IMR-90 (cell line): ENCODE measurements around the gene ATXN3. TPM values are rescaled to one million over a fixed set of nuclear protein-coding genes. Genes with fewer than 3 reads are reported as not detected.

ENCODE experiments used
- ATAC-seq: fragments of 200-7000 bp; cut with Tn5 transposase; 2 replicates; pipeline ENCODE4 v1.9.1; 2020; ENCODE audit warnings: low read depth, mild to moderate bottlenecking, moderate library complexity
- BruUV-seq: library from RNA; stranded (reverse); fragments of 400-500 nt; replicated peaks from 2 replicates; lab custom pipeline; 2021; lab: Mats Ljungman, UMichigan
- CTCF ChIA-PET: fragments of 300-600 bp; formaldehyde crosslinking; extraction: SDS; loops from one replicate; lab custom pipeline; 2021; ENCODE audit warnings: antibody characterized with exemption; lab: Yijun Ruan, JAX
- POLR2A ChIA-PET: fragments of 300-600 bp; sonication (Branson Sonifier 250); formaldehyde crosslinking; loops from one replicate; lab custom pipeline; 2022; ENCODE audit warnings: antibody characterized with exemption; ENCODE audit not compliant: unreplicated experiment; lab: Charles Lee
- DNase-seq: peaks from one replicate; pipeline ENCODE4 v3.0.0; 2013
- H2AFZ ChIP-seq: replicated peaks from 2 replicates; pipeline ENCODE3; 2013; ENCODE audit warnings: low read length, mild to moderate bottlenecking; ENCODE audit not compliant: poor library complexity
- H2AK5ac ChIP-seq: 2 replicates; pipeline ENCODE4 v1.6.1; 2013; ENCODE audit warnings: low read depth, low read length, inconsistent platforms
- H2AK9ac ChIP-seq: replicated peaks from 2 replicates; pipeline ENCODE3; 2013; ENCODE audit warnings: mild to moderate bottlenecking, low read depth, low read length, moderate library complexity; ENCODE audit not compliant: poor library complexity
- H2BK120ac ChIP-seq: 2 replicates; pipeline ENCODE4 v1.6.1; 2013; ENCODE audit warnings: low read depth, low read length, inconsistent platforms
- H2BK15ac ChIP-seq: 3 replicates; pipeline ENCODE4 v1.6.1; 2013; ENCODE audit warnings: low read depth, low read length, inconsistent platforms
- H2BK20ac ChIP-seq: 2 replicates; pipeline ENCODE4 v1.6.1; 2013; ENCODE audit warnings: low read depth, mild to moderate bottlenecking, inconsistent platforms, low read length, moderate library complexity
- H2BK5ac ChIP-seq: 2 replicates; pipeline ENCODE4 v1.6.1; 2013; ENCODE audit warnings: mild to moderate bottlenecking, low read depth, low read length, inconsistent platforms; ENCODE audit not compliant: poor library complexity, severe bottlenecking
- H3K14ac ChIP-seq: replicated peaks from 2 replicates; pipeline ENCODE4 v1.6.1; 2013; ENCODE audit warnings: low read depth, low read length, inconsistent platforms
- H3K18ac ChIP-seq: 2 replicates; pipeline ENCODE4 v1.6.1; 2013; ENCODE audit warnings: low read depth, low read length, control low read depth
- H3K23ac ChIP-seq: 2 replicates; pipeline ENCODE4 v1.6.1; 2013; ENCODE audit warnings: low read depth, low read length, inconsistent platforms
- H3K27ac ChIP-seq: 2 replicates; pipeline ENCODE4 v1.5.1; 2013; ENCODE audit warnings: mild to moderate bottlenecking, control low read depth, low read length; ENCODE audit not compliant: insufficient read depth
- H3K27me3 ChIP-seq: 2 replicates; pipeline ENCODE4 v1.6.1; 2013; ENCODE audit warnings: low read length; ENCODE audit not compliant: control insufficient read depth, insufficient read depth
- H3K36me3 ChIP-seq: 2 replicates; pipeline ENCODE4 v1.6.1; 2013; ENCODE audit warnings: low read length, mixed read lengths; ENCODE audit not compliant: control insufficient read depth, insufficient read depth
- H3K4ac ChIP-seq: 2 replicates; pipeline ENCODE4 v1.6.1; 2013; ENCODE audit warnings: low read depth, low read length, inconsistent platforms
- H3K4me1 ChIP-seq: 2 replicates; pipeline ENCODE4 v1.6.1; 2013; ENCODE audit warnings: low read length, mixed read lengths; ENCODE audit not compliant: control insufficient read depth, insufficient read depth
- H3K4me2 ChIP-seq: 2 replicates; pipeline ENCODE4 v1.6.1; 2013; ENCODE audit warnings: low read depth, mild to moderate bottlenecking, control low read depth, low read length, moderate library complexity
- H3K4me3 ChIP-seq: 2 replicates; pipeline ENCODE4 v1.5.1; 2013; ENCODE audit warnings: low read depth, mild to moderate bottlenecking, control low read depth, low read length, moderate library complexity; ENCODE audit not compliant: insufficient read depth
- H3K56ac ChIP-seq: 2 replicates; pipeline ENCODE4 v1.6.1; 2013; ENCODE audit warnings: low read length, inconsistent platforms; ENCODE audit not compliant: insufficient read depth; ENCODE audit errors: extremely low read depth
- H3K79me1 ChIP-seq, 2 experiments: 2 replicates each; pipeline ENCODE4 v1.6.1; 2013; ENCODE audit warnings: low read length in 2 of 2, inconsistent platforms in 1 of 2, low read depth in 1 of 2
- H3K9ac ChIP-seq: 2 replicates; pipeline ENCODE4 v1.6.1; 2013; ENCODE audit warnings: low read depth, low read length, control low read depth
- H3K9me1 ChIP-seq: 2 replicates; pipeline ENCODE4 v1.6.1; 2013; ENCODE audit warnings: low read length, inconsistent platforms; ENCODE audit not compliant: insufficient read depth
- H3K9me3 ChIP-seq: 2 replicates; pipeline ENCODE4 v1.6.1; 2013; ENCODE audit warnings: low read length; ENCODE audit not compliant: control insufficient read depth, insufficient read depth
- H4K20me1 ChIP-seq: 2 replicates; pipeline ENCODE4 v1.6.1; 2013; ENCODE audit warnings: low read length, inconsistent platforms; ENCODE audit not compliant: insufficient read depth
- H4K5ac ChIP-seq: 2 replicates; pipeline ENCODE4 v1.6.1; 2013; ENCODE audit warnings: mild to moderate bottlenecking, low read depth, low read length, control low read depth
- H4K8ac ChIP-seq, 2 experiments: 2 replicates each; pipeline ENCODE4 v1.6.1; 2013; ENCODE audit warnings: low read depth in 2 of 2, low read length in 2 of 2, control low read depth in 1 of 2, inconsistent platforms in 1 of 2
- H4K91ac ChIP-seq: 2 replicates; pipeline ENCODE4 v1.6.1; 2013; ENCODE audit warnings: low read depth, low read length, inconsistent platforms; ENCODE audit not compliant: insufficient read depth
- CHD1 ChIP-seq: IDR thresholded peaks from 2 replicates; pipeline ENCODE4 v1.6.1; 2012; ENCODE audit warnings: low read depth, low read length, improper control_type of control experiment
- MAFK ChIP-seq: IDR thresholded peaks from 2 replicates; pipeline ENCODE4 v1.6.1; 2012; ENCODE audit warnings: low read depth, low read length, improper control_type of control experiment
- NFE2L2 ChIP-seq: fragments of 150-350 bp; IDR thresholded peaks from 2 replicates; pipeline ENCODE4 v1.6.1; 2016; ENCODE audit warnings: low read depth, mild to moderate bottlenecking, low read length
- POLR2A ChIP-seq: IDR thresholded peaks from 2 replicates; pipeline ENCODE4 v1.6.1; 2012; ENCODE audit warnings: mild to moderate bottlenecking, low read depth, low read length
- RAD21 ChIP-seq: IDR thresholded peaks from 2 replicates; pipeline ENCODE4 v1.6.1; 2012; ENCODE audit warnings: low read length, improper control_type of control experiment
- RCOR1 ChIP-seq: IDR thresholded peaks from 2 replicates; pipeline ENCODE4 v1.6.1; 2012; ENCODE audit warnings: mild to moderate bottlenecking, low read length, improper control_type of control experiment; ENCODE audit not compliant: insufficient replicate concordance
- SMC3 ChIP-seq: fragments of 150-350 bp; IDR thresholded peaks from 2 replicates; pipeline ENCODE4 v1.6.1; 2016; ENCODE audit warnings: low read depth, mild to moderate bottlenecking, antibody characterized with exemption, low read length, moderate library complexity
- dilution Hi-C: fragments of 300-500 bp; cut with HindIII; formaldehyde crosslinking; loops from one replicate; pipeline ENCODE4 v1.14.3; 2018; ENCODE audit warnings: low sequenced_read_pairs; ENCODE audit not compliant: unreplicated experiment
- in situ Hi-C: fragments of 300-500 bp; cut with MboI; formaldehyde crosslinking; loops from 3 replicates; pipeline ENCODE4 v1.14.3; 2019; ENCODE audit warnings: low sequenced_read_pairs, inconsistent platforms, mixed read lengths
- intact Hi-C: fragments of 100-400 bp; cut with micrococcal nuclease; formaldehyde crosslinking; loops from 2 replicates; pipeline ENCODE4 v1.10.0; 2022
- polyA plus RNA-seq, 3 experiments: library from polyadenylated mRNA; depleted of rRNA; stranded (reverse); fragments of >200 nt; gene quantifications; 2 replicates each; pipeline ENCODE4 v1.2.3, GENCODE V29; 2012; ENCODE audit warnings: low replicate concordance in 1 of 3
- total RNA-seq: library from RNA; depleted of rRNA; stranded (reverse); fragments of >200 nt; gene quantifications from 2 replicates; pipeline ENCODE4 v1.2.3, GENCODE V29; 2012
- TF ChIP-seq, protein P1 (sequence below): conservative IDR thresholded peaks from 2 replicates; pipeline ENCODE4 v1.5.1; 2012; ENCODE audit warnings: mild to moderate bottlenecking, low read depth, low read length, improper control_type of control experiment
- TF ChIP-seq, protein P2 (sequence below): fragments of 150-350 bp; IDR thresholded peaks from 2 replicates; pipeline ENCODE4 v1.6.1; 2017; ENCODE audit warnings: mild to moderate bottlenecking, antibody characterized with exemption, low read length, low read depth
- TF ChIP-seq, protein P3 (sequence below): fragments of 150-350 bp; IDR thresholded peaks from 2 replicates; pipeline ENCODE4 v1.6.1; 2016; ENCODE audit warnings: low read depth, mild to moderate bottlenecking, low read length, moderate library complexity, borderline replicate concordance

ATXN3 gene
- total and polyA plus RNA-seq, 2 of the 4 experiments (the other 2 are of a cell fraction), result 9.0 to 13.9 TPM

- ATAC-seq, result peak; percentile 51; the same call in 1 of the 2 replicates
- Histone ChIP-seq H4K20me1 (no peaks in the 10 kb centered on the region; the same call in 1 of the 2 replicates), H2AFZ (no peak overlapping the region), H4K8ac (0 out of 4 replicates have a peak overlapping the region, but pooled peaks of 1 of the 2 experiments have one; percentile 17), H4K5ac (no peak overlapping the region), H2BK15ac (no peak overlapping the region), H3K4ac (no peak overlapping the region), H2AK5ac (no peak overlapping the region; the same call in 1 of the 2 replicates), H3K27me3 (no peaks in the 10 kb centered on the region), H3K79me1 (peaks cover 24 to 55% of the 10 kb centered on the region in 2 experiments), H3K9ac (no peak overlapping the region), H2BK120ac (no peak overlapping the region), H3K4me2 (no peak overlapping the region), H2BK5ac (no peak overlapping the region), H3K56ac (no peak overlapping the region), H3K9me1 (peaks cover 13% of the 10 kb centered on the region), H3K36me3 (no peaks in the 10 kb centered on the region), H3K4me1 (peaks cover 4% of the 10 kb centered on the region; the same call in 1 of the 2 replicates), H4K91ac (peak overlapping the region; percentile 47; the same call in 1 of the 2 replicates), H3K23ac (peak overlapping the region; percentile 51; the same call in 1 of the 2 replicates), H2BK20ac (no peak overlapping the region), H3K27ac (no peak overlapping the region), H3K4me3 (no peak overlapping the region), H3K14ac (no peak overlapping the region; the same call in 1 of the 2 replicates), H3K9me3 (no peaks in the 10 kb centered on the region), H2AK9ac (no peak overlapping the region), H3K18ac (no peak overlapping the region)
- intact Hi-C loops (loop anchor here (10.0 kb wide), 1 partner anchor 155 kb away; the partner anchor contains the start of gene FBLN5), in situ Hi-C loops (no loop called here), dilution Hi-C loops (no loop called here)
- POLR2A ChIA-PET, result no interaction called here
- CTCF ChIA-PET, result no interaction called here
- peak; percentile 17 for DNase-seq
- BruUV-seq, result no TSS peak
- TF ChIP-seq, protein P1, sequence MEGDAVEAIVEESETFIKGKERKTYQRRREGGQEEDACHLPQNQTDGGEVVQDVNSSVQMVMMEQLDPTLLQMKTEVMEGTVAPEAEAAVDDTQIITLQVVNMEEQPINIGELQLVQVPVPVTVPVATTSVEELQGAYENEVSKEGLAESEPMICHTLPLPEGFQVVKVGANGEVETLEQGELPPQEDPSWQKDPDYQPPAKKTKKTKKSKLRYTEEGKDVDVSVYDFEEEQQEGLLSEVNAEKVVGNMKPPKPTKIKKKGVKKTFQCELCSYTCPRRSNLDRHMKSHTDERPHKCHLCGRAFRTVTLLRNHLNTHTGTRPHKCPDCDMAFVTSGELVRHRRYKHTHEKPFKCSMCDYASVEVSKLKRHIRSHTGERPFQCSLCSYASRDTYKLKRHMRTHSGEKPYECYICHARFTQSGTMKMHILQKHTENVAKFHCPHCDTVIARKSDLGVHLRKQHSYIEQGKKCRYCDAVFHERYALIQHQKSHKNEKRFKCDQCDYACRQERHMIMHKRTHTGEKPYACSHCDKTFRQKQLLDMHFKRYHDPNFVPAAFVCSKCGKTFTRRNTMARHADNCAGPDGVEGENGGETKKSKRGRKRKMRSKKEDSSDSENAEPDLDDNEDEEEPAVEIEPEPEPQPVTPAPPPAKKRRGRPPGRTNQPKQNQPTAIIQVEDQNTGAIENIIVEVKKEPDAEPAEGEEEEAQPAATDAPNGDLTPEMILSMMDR, result no peak
- TF ChIP-seq, protein P2, sequence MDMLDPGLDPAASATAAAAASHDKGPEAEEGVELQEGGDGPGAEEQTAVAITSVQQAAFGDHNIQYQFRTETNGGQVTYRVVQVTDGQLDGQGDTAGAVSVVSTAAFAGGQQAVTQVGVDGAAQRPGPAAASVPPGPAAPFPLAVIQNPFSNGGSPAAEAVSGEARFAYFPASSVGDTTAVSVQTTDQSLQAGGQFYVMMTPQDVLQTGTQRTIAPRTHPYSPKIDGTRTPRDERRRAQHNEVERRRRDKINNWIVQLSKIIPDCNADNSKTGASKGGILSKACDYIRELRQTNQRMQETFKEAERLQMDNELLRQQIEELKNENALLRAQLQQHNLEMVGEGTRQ, result no peak
- TF ChIP-seq POLR2A (no peak), CHD1 (no peak), NFE2L2 (no peak), MAFK (no peak), RCOR1 (no peak), RAD21 (no peak), SMC3 (no peak)
- TF ChIP-seq, protein P3, sequence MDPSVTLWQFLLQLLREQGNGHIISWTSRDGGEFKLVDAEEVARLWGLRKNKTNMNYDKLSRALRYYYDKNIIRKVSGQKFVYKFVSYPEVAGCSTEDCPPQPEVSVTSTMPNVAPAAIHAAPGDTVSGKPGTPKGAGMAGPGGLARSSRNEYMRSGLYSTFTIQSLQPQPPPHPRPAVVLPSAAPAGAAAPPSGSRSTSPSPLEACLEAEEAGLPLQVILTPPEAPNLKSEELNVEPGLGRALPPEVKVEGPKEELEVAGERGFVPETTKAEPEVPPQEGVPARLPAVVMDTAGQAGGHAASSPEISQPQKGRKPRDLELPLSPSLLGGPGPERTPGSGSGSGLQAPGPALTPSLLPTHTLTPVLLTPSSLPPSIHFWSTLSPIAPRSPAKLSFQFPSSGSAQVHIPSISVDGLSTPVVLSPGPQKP, result no peak
These were observed 6.6 kb downstream of the ATXN3 start for GRCh38 chr14:92099802-92100201.
